A549 treated with ZK216348 at 1 μM for 4 hours (cell line): ENCODE measurements around the gene EID2. TPM values are rescaled to one million over a fixed set of nuclear protein-coding genes. Genes with fewer than 3 reads are reported as not detected.

Experiments
- total RNA-seq: library from RNA; stranded (reverse); fragments of 200-300 nt; extraction: Qiagen RNA extraction; gene quantifications from 5 replicates; pipeline ENCODE4 v1.2.3, GENCODE V29; 2022; ENCODE audit warnings: low read depth

EID2 gene, protein sequence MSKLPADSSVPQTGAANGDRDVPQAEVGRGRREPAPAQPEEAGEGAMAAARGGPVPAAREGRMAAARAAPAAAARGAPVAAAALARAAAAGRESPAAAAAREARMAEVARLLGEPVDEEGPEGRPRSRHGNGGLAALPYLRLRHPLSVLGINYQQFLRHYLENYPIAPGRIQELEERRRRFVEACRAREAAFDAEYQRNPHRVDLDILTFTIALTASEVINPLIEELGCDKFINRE
- total RNA-seq, result 36.7 to 52.9 TPM (median 46.4 TPM) in 5 replicates

DNA sequence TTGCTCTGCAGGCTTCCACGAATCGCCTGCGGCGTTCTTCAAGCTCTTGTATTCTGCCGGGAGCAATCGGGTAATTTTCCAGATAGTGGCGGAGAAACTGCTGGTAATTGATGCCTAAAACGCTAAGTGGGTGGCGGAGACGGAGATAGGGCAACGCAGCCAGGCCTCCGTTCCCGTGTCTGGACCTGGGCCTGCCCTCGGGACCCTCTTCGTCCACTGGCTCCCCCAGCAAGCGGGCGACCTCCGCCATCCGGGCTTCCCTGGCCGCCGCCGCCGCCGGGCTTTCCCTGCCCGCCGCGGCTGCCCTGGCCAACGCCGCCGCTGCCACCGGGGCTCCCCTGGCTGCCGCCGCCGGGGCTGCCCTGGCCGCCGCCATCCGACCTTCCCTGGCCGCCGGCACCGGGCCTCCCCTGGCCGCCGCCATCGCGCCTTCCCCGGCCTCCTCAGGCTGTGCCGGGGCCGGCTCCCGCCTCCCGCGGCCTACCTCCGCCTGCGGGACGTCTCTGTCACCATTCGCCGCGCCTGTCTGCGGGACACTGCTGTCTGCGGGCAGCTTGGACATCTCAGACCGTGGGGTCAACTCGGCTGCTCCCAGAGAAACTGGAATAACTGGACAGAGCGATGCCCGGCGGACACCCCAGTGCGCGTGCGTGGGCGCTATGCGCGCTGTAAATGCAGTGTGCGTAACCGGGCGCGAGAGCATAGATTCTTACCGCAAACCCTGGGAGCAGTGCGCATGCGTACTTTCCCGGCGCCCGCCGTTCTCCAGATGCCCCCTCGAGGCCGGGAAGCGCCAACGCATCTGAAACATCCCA is at the start of gene EID2:
Gene EID2, minus strand, starts transcription at position 644 of the 815 bp plus-strand sequence. Its CDS starts 82 bp downstream, at position 562.

DNA sequence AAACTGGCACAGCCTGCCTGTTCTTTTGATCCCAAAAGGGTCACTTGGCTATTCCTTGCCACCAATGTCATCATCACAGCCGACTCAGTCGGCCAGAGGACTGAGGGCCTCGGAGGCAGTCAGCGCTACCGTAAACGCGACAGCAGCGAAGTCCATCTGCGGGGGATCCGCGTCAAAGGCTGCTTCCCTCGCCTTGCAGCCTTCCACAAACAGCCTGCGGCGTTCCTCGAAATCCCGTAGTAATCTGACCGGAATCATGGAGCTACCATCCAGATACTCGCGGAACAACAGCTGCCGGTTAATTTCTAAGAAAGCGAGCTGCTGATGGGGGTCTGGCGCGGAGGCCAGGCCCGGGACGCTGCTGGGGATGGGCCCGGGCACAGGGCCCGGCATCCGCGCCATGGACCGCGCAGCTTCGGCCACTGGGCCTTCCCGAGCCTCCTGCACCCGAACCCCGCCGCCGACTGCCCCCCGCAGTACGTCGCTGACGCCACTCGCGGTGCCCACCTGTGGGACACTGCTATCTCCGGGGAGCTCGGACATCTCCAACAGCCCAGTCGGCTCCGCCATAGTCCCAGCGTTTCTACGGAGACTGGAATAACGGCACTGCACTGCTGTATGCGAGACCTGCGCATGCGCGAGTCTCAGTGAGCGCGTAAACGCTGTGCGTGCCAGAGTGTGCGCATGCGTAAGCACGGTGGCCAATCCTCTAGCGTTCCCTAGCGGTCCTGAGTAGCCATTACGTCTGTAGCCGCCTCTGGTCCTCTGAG is 7.5 kb downstream of the EID2 start, which contains the start of gene EID2B:
Gene EID2B, minus strand, starts transcription at position 620 of the 770 bp plus-strand sequence. Its CDS starts 50 bp downstream, at position 570.

DNA sequence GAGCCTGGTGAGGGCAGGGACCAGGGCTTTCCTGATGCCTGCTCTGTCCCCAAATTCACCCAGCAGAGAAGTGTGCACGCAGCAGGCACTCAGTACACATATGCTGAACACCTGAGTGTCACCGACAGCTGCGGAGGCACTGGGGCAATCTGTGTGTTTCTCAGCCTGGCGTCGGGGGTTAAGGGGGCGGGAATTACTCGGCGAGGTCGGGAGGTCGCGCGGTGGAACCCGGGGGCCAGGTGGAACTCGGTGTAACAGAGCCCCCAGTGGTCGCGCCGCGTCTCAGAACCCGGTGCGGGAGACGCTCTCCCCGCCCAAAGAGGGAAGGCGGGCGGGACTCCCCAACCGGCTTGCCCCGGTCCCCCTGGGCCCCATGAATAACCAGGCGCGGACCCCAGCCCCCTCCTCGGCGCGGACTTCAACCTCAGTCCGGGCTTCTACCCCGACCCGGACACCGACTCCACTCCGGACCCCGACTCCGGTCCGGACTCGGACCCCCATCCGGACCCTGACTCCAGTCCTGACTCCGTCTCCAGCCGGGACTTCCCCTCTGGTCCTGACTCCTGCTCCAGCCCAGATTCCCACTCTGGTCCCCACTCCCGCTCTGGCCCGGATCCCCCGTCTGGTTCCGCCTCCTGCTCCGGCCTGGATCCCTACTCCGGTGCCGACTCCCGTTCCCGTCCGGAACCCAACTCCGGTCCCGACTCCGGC is 25.0 kb downstream of the EID2 start, which contains the start of gene SELENOV:
Gene SELENOV, plus strand, starts transcription at position 300 of the 711 bp plus-strand sequence. Its CDS starts 74 bp downstream, at position 374.

DNA sequence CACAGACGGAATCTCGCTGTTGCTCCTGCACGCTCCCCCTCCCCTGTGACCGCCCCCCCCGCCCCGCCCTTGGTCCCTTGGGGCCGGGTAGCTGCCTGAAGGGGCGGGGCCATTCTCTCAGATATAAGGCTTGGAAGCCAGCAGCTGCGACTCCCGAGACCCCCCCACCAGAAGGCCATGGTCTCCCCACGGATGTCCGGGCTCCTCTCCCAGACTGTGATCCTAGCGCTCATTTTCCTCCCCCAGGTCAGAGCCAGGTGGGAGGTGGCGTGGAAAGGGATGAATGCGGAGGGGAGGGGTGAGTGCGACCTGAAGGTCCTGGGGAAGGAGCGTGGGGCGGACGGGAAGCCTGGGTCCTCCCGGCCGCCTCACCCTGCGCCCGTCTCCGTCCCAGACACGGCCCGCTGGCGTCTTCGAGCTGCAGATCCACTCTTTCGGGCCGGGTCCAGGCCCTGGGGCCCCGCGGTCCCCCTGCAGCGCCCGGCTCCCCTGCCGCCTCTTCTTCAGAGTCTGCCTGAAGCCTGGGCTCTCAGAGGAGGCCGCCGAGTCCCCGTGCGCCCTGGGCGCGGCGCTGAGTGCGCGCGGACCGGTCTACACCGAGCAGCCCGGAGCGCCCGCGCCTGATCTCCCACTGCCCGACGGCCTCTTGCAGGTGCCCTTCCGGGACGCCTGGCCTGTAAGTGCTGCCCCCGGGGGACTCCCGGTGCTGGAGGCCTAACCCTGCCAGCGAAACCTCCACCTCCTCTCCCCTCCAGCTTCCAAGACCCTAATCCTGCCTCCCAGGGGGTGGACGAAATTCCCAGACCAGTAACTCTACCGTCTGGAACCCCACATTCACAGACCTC is 40.9 kb downstream of the EID2 start, which contains the start of gene DLL3:
Gene DLL3, plus strand, starts transcription at position 150 of the 845 bp plus-strand sequence. Its CDS starts 28 bp downstream, at position 178.

Other genes starting within 250 kb of the EID2 start
- 0.30 TPM in 1 of 5 replicates, not detected in the others for gene IFNL1, start 243.8 kb downstream of the EID2 start, total RNA-seq
- 5.9 to 13.6 TPM (median 12.4 TPM) in 5 replicates for gene LRFN1, start 219.3 kb downstream of the EID2 start, total RNA-seq
- 0.39 to 0.49 TPM in 2 of 5 replicates, not detected in the others for gene GMFG, start 204.1 kb downstream of the EID2 start, total RNA-seq
- gene SAMD4B, start 197.7 kb downstream of the EID2 start, total RNA-seq, result 90.7 to 196 TPM (median 187 TPM) in 5 replicates
- 63.9 to 86.0 TPM (median 79.1 TPM) in 5 replicates for gene PAF1, start 149.1 kb downstream of the EID2 start, total RNA-seq
- gene MED29, start 148.8 kb downstream of the EID2 start, total RNA-seq, result 57.7 to 76.7 TPM (median 68.7 TPM) in 5 replicates
- gene ZFP36, start 133.3 kb downstream of the EID2 start, total RNA-seq, result 102 to 201 TPM (median 151 TPM) in 5 replicates
- 43.4 to 100 TPM (median 80.1 TPM) in 5 replicates for gene PLEKHG2, start 127.5 kb downstream of the EID2 start, total RNA-seq
- gene RPS16, start 104.2 kb downstream of the EID2 start, total RNA-seq, result 5,245 to 7,224 TPM (median 7,041 TPM) in 5 replicates
- 140 to 214 TPM (median 201 TPM) in 5 replicates for gene SUPT5H, start 94.6 kb downstream of the EID2 start, total RNA-seq
- 162 to 226 TPM (median 224 TPM) in 5 replicates for gene TIMM50, start 59.3 kb downstream of the EID2 start, total RNA-seq
- 7.4 to 12.3 TPM (median 10.9 TPM) in 5 replicates for gene DLL3, start 41.2 kb downstream of the EID2 start, total RNA-seq
- gene SELENOV, start 25.0 kb downstream of the EID2 start, total RNA-seq, result not detected in 5 replicates
- gene EID2B, start 7.3 kb downstream of the EID2 start, total RNA-seq, result 5.0 to 10.8 TPM (median 10.0 TPM) in 5 replicates
- not detected in 5 replicates for gene LGALS13, start 62.4 kb upstream of the EID2 start, total RNA-seq
- gene LGALS16, start 115.8 kb upstream of the EID2 start, total RNA-seq, result not detected in 5 replicates
- gene LGALS14, start 164.3 kb upstream of the EID2 start, total RNA-seq, result not detected in 5 replicates
- not detected in 5 replicates for gene CLC, start 197.9 kb upstream of the EID2 start, total RNA-seq
- gene LEUTX, start 238.7 kb upstream of the EID2 start, total RNA-seq, result not detected in 5 replicates